Neuronal stem cell (in vitro differentiated cells): ENCODE results near the gene KIAA0753.
A peak's percentile ranks its signal among the peaks of the same experiment; 100 is the strongest.

Experiments used
- DNase-seq: peaks from one replicate; pipeline ENCODE4 v3.0.0-alpha.2; 2013; ENCODE audit warnings: low spot score
- H2AFZ ChIP-seq: one replicate; pipeline ENCODE4 v1.6.1; 2013; ENCODE audit warnings: mild to moderate bottlenecking, low read length, inconsistent platforms
- H2AK5ac ChIP-seq: 2 replicates; pipeline ENCODE4 v1.6.1; 2013; ENCODE audit warnings: low read depth, mild to moderate bottlenecking, inconsistent platforms, low read length, moderate library complexity, mixed read lengths
- H2BK120ac ChIP-seq: 2 replicates; pipeline ENCODE4 v1.6.1; 2013; ENCODE audit warnings: low read depth, mild to moderate bottlenecking, inconsistent platforms, low read length, moderate library complexity, mixed read lengths
- H2BK12ac ChIP-seq: one replicate; pipeline ENCODE4 v1.6.1; 2013; ENCODE audit warnings: low read length, inconsistent platforms
- H2BK15ac ChIP-seq: 2 replicates; pipeline ENCODE4 v1.6.1; 2013; ENCODE audit warnings: mild to moderate bottlenecking, low read length, inconsistent platforms, mixed read lengths
- H2BK5ac ChIP-seq: one replicate; pipeline ENCODE4 v1.6.1; 2013; ENCODE audit warnings: inconsistent platforms, mild to moderate bottlenecking, low read length, moderate library complexity
- H3K14ac ChIP-seq: one replicate; pipeline ENCODE4 v1.6.1; 2013; ENCODE audit warnings: low read length, inconsistent platforms
- H3K18ac ChIP-seq: 2 replicates; pipeline ENCODE4 v1.6.1; 2013; ENCODE audit warnings: low read length, inconsistent platforms
- H3K23ac ChIP-seq: 2 replicates; pipeline ENCODE4 v1.6.1; 2013; ENCODE audit warnings: low read depth, mild to moderate bottlenecking, mixed read lengths, low read length, inconsistent platforms; ENCODE audit not compliant: poor library complexity
- H3K27ac ChIP-seq: replicated peaks from 3 replicates; pipeline ENCODE4 v1.5.1; 2013; ENCODE audit warnings: low read length, inconsistent platforms
- H3K27me3 ChIP-seq, 3 experiments: 2 replicates each; pipeline ENCODE4 v1.6.1; 2013; ENCODE audit warnings: low read length in 3 of 3, mild to moderate bottlenecking in 2 of 3, inconsistent platforms in 1 of 3, low read depth in 1 of 3, mixed read lengths in 1 of 3, moderate library complexity in 1 of 3; ENCODE audit not compliant: control insufficient read depth in 3 of 3, insufficient read depth in 3 of 3
- H3K36me3 ChIP-seq, 2 donors: replicated peaks in 1 of 2; 2 replicates each; pipeline ENCODE4 v1.6.1; 2013; ENCODE audit warnings: low read length in 2 of 2; ENCODE audit not compliant: control insufficient read depth in 2 of 2, insufficient read depth in 2 of 2
- H3K4ac ChIP-seq: 2 replicates; pipeline ENCODE4 v1.6.1; 2013; ENCODE audit warnings: inconsistent platforms, mild to moderate bottlenecking, low read length, moderate library complexity
- H3K4me1 ChIP-seq, 2 donors: 1 replicate in 1 of 2; 2 replicates in 1 of 2; pipeline ENCODE4 v1.6.1; 2013; ENCODE audit warnings: low read length in 2 of 2, low read depth in 1 of 2; ENCODE audit not compliant: control insufficient read depth in 2 of 2, insufficient read depth in 1 of 2
- H3K4me2 ChIP-seq: one replicate; pipeline ENCODE4 v1.6.1; 2013; ENCODE audit warnings: mild to moderate bottlenecking, low read length, inconsistent platforms; ENCODE audit not compliant: insufficient read depth, poor library complexity, severe bottlenecking
- H3K4me3 ChIP-seq, 2 donors: 2 replicates each; pipeline ENCODE4 v1.5.1; 2013; ENCODE audit warnings: low read length in 2 of 2, mild to moderate bottlenecking in 2 of 2, inconsistent platforms in 1 of 2, moderate library complexity in 1 of 2
- H3K79me1 ChIP-seq: one replicate; pipeline ENCODE4 v1.6.1; 2013; ENCODE audit warnings: low read depth, mild to moderate bottlenecking, inconsistent platforms, low read length, moderate library complexity
- H3K9ac ChIP-seq: one replicate; pipeline ENCODE4 v1.6.1; 2013; ENCODE audit warnings: mild to moderate bottlenecking, low read depth, low read length, inconsistent platforms; ENCODE audit not compliant: poor library complexity
- H3K9me3 ChIP-seq, 2 donors: replicated peaks in 1 of 2; 2 replicates each; pipeline versions ENCODE3 to v1.6.1; 2013; ENCODE audit warnings: low read length in 2 of 2, mild to moderate bottlenecking in 2 of 2, inconsistent platforms in 1 of 2, low read depth in 1 of 2, mixed read lengths in 1 of 2, moderate library complexity in 1 of 2; ENCODE audit not compliant: control insufficient read depth in 2 of 2, insufficient read depth in 1 of 2
- H4K8ac ChIP-seq: one replicate; pipeline ENCODE4 v1.6.1; 2013; ENCODE audit warnings: low read depth, mild to moderate bottlenecking, inconsistent platforms, low read length, moderate library complexity
- H4K91ac ChIP-seq: one replicate; pipeline ENCODE4 v1.6.1; 2013; ENCODE audit warnings: low read length, low read depth, mild to moderate bottlenecking, inconsistent platforms; ENCODE audit not compliant: poor library complexity
- WGBS, 2 donors: extraction: QIAGEN DNeasy Blood & Tissue Kit; methylation state at CpG; one replicate each; pipeline ENCODE4 v1.1.7; 2013; ENCODE audit warnings: missing lambda C conversion rate in 2 of 2, mixed read lengths in 1 of 2; ENCODE audit not compliant: insufficient read length in 2 of 2, insufficient replicate concordance in 1 of 2; ENCODE audit errors: extremely low coverage in 2 of 2; 5-methylcytosine and 5-hydroxymethylcytosine counted together

KIAA0753 gene

GRCh38 chr17:6587310-6587709 lies 53.2 kb downstream of the KIAA0753 start:
- Histone ChIP-seq H3K9me3 (peaks cover 5 to 44% of the 10 kb centered on the region in 2 donors), H3K27ac (no peak overlapping the region), H3K4me3 (no peak overlapping the region), H4K8ac (no peak overlapping the region), H3K18ac (no peak overlapping the region), H2AFZ (no peak overlapping the region), H2BK5ac (no peak overlapping the region), H2BK12ac (no peak overlapping the region), H4K91ac (no peak overlapping the region), H3K9ac (no peak overlapping the region), H2AK5ac (no peak overlapping the region), H3K14ac (no peak overlapping the region), H2BK120ac (no peak overlapping the region), H3K4ac (no peak overlapping the region), H3K79me1 (no peaks in the 10 kb centered on the region), H3K23ac (no peak overlapping the region), H3K36me3 (peaks cover 42 to 100% of the 10 kb centered on the region in 2 donors), H2BK15ac (no peak overlapping the region), H3K27me3 (no peaks in the 10 kb centered on the region), H3K4me1 (no peaks in the 10 kb centered on the region), H3K4me2 (no peak overlapping the region)
- WGBS, 2 donors: no CpG with 5 or more reads among the region's 4 CpGs
- no peak for DNase-seq

- Histone ChIP-seq H3K9me3 (peaks cover 5 to 51% of the 10 kb centered on the region in 2 donors), H3K23ac (no peak overlapping the region), H2BK120ac (no peak overlapping the region), H3K18ac (no peak overlapping the region), H2AK5ac (no peak overlapping the region), H4K91ac (no peak overlapping the region), H3K4ac (no peak overlapping the region), H2BK5ac (no peak overlapping the region), H2AFZ (no peak overlapping the region), H2BK12ac (no peak overlapping the region), H2BK15ac (no peak overlapping the region), H3K27ac (no peak overlapping the region), H3K27me3 (no peaks in the 10 kb centered on the region), H3K9ac (no peak overlapping the region), H3K36me3 (peaks cover 26 to 98% of the 10 kb centered on the region in 2 donors), H4K8ac (no peak overlapping the region), H3K14ac (no peak overlapping the region), H3K4me3 (no peak overlapping the region), H3K4me2 (no peak overlapping the region), H3K4me1 (no peaks in the 10 kb centered on the region), H3K79me1 (no peaks in the 10 kb centered on the region)
- no CpG with 5 or more reads among the region's 4 CpGs for WGBS, 2 donors
- no peak for DNase-seq
These were observed 57.1 kb downstream of the KIAA0753 start for GRCh38 chr17:6583411-6583810.

- Histone ChIP-seq H3K18ac (no peak overlapping the region), H3K14ac (no peak overlapping the region), H2BK12ac (no peak overlapping the region), H2BK5ac (no peak overlapping the region), H4K8ac (no peak overlapping the region), H3K9me3 (peaks cover 5 to 54% of the 10 kb centered on the region in 2 donors), H2AFZ (no peak overlapping the region), H3K4me3 (peak overlapping the region in 1 of 2 donors; percentile 39), H3K23ac (no peak overlapping the region), H3K79me1 (no peaks in the 10 kb centered on the region), H3K4me1 (peaks cover 1 to 5% of the 10 kb centered on the region in 2 donors), H2BK120ac (no peak overlapping the region), H3K4ac (no peak overlapping the region), H3K36me3 (peaks cover 21 to 93% of the 10 kb centered on the region in 2 donors), H3K27me3 (no peaks in the 10 kb centered on the region), H4K91ac (no peak overlapping the region), H3K4me2 (no peak overlapping the region), H3K9ac (no peak overlapping the region), H2AK5ac (no peak overlapping the region), H2BK15ac (no peak overlapping the region), H3K27ac (no peak overlapping the region)
- no peak for DNase-seq
- no CpG with 5 or more reads among the region's 9 CpGs for WGBS, 2 donors
These were observed 59.9 kb downstream of the KIAA0753 start for GRCh38 chr17:6580625-6581024.

GRCh38 chr17:6578491-6578890 lies 62.0 kb downstream of the KIAA0753 start:
- Histone ChIP-seq H3K4me1 (peaks cover 10 to 14% of the 10 kb centered on the region in 2 donors), H3K9ac (no peak overlapping the region), H3K4me3 (no peak overlapping the region), H3K18ac (no peak overlapping the region), H3K4me2 (no peak overlapping the region), H3K36me3 (peaks cover 19 to 81% of the 10 kb centered on the region in 2 donors), H2AFZ (no peak overlapping the region), H2BK12ac (no peak overlapping the region), H2AK5ac (no peak overlapping the region), H2BK120ac (no peak overlapping the region), H3K79me1 (no peaks in the 10 kb centered on the region), H4K8ac (no peak overlapping the region), H3K27me3 (no peaks in the 10 kb centered on the region), H3K14ac (no peak overlapping the region), H3K9me3 (peaks cover 2 to 33% of the 10 kb centered on the region in 2 donors), H3K23ac (no peak overlapping the region), H2BK5ac (no peak overlapping the region), H2BK15ac (no peak overlapping the region), H3K4ac (no peak overlapping the region), H3K27ac (no peak overlapping the region), H4K91ac (no peak overlapping the region)
- WGBS, 2 donors: no CpG with 5 or more reads among the region's 6 CpGs
- DNase-seq: no peak
